CD14-positive monocyte (primary cell): ENCODE data around the gene AEBP1. TPM values are rescaled to one million over a fixed set of nuclear protein-coding genes. Genes with fewer than 3 reads are reported as not detected.

ENCODE experiments used
- DNase-seq, 3 donors: peaks; one replicate each; pipeline ENCODE4 v3.0.0-alpha.2; 2011 to 2022
- H2AFZ ChIP-seq: 2 replicates; pipeline ENCODE4 v1.6.0; 2012; ENCODE audit warnings: mild to moderate bottlenecking, low read depth, low read length, inconsistent platforms; ENCODE audit not compliant: insufficient read depth, poor library complexity, severe bottlenecking
- H3K27ac ChIP-seq, 2 donors: 1 replicate in 1 of 2; 2 replicates in 1 of 2; pipeline ENCODE4 v1.5.1; 2012 to 2013; ENCODE audit warnings: low read length in 2 of 2, control low read depth in 1 of 2, inconsistent platforms in 1 of 2, low read depth in 1 of 2, mild to moderate bottlenecking in 1 of 2
- H3K27me3 ChIP-seq, 2 donors: one replicate each; pipeline versions ENCODE4 v1.6.0 to v1.6.1; 2011 to 2013; ENCODE audit warnings: low read length in 2 of 2; ENCODE audit not compliant: control insufficient read depth in 2 of 2, insufficient read depth in 2 of 2
- H3K36me3 ChIP-seq, 2 donors: replicated peaks in 1 of 2; 1 replicate in 1 of 2; 2 replicates in 1 of 2; pipeline versions ENCODE4 v1.5.1 to v1.6.1; 2012 to 2013; ENCODE audit warnings: low read length in 2 of 2, control low read depth in 1 of 2, inconsistent platforms in 1 of 2, mild to moderate bottlenecking in 1 of 2; ENCODE audit not compliant: insufficient read depth in 2 of 2, control insufficient read depth in 1 of 2
- H3K4me1 ChIP-seq, 2 donors: 1 replicate in 1 of 2; 2 replicates in 1 of 2; pipeline versions ENCODE4 v1.5.1 to v1.6.1; 2012 to 2013; ENCODE audit warnings: low read length in 2 of 2, control low read depth in 1 of 2, inconsistent platforms in 1 of 2, mild to moderate bottlenecking in 1 of 2, moderate library complexity in 1 of 2; ENCODE audit not compliant: insufficient read depth in 2 of 2, control insufficient read depth in 1 of 2
- H3K4me2 ChIP-seq: replicated peaks from 2 replicates; pipeline ENCODE3; 2012; ENCODE audit warnings: low read length, moderate library complexity, mild to moderate bottlenecking; ENCODE audit not compliant: poor library complexity, severe bottlenecking; ENCODE audit errors: extremely low read depth
- H3K4me3 ChIP-seq, 3 experiments: fragments of 200-600 bp in 1 of 3; sonication (generic) in 1 of 3; replicated peaks in 1 of 3; 1 replicate in 2 of 3; 2 replicates in 1 of 3; pipeline ENCODE4 v1.5.1; 2011 to 2013; ENCODE audit warnings: low read length in 3 of 3, mild to moderate bottlenecking in 3 of 3, control low read depth in 2 of 3, low read depth in 2 of 3, inconsistent platforms in 1 of 3, moderate library complexity in 1 of 3
- H3K79me2 ChIP-seq: 2 replicates; pipeline ENCODE4 v1.6.0; 2012; ENCODE audit warnings: mild to moderate bottlenecking, control low read depth, inconsistent platforms, low read length, moderate library complexity; ENCODE audit not compliant: insufficient read depth
- H3K9ac ChIP-seq: 2 replicates; pipeline ENCODE4 v1.6.0; 2017; ENCODE audit warnings: low read length, mild to moderate bottlenecking; ENCODE audit not compliant: insufficient read depth, poor library complexity, severe bottlenecking
- H3K9me3 ChIP-seq, 2 donors: replicated peaks in 1 of 2; 1 replicate in 1 of 2; 2 replicates in 1 of 2; pipeline versions ENCODE4 v1.5.1 to v1.6.1; 2012 to 2013; ENCODE audit warnings: low read length in 2 of 2, control low read depth in 1 of 2; ENCODE audit not compliant: control insufficient read depth in 1 of 2, insufficient read depth in 1 of 2
- H4K20me1 ChIP-seq: 2 replicates; pipeline ENCODE4 v1.6.0; 2012; ENCODE audit warnings: mild to moderate bottlenecking, low read length, control low read depth, moderate library complexity; ENCODE audit not compliant: insufficient read depth
- H3K27ac Mint-ChIP-seq, 7 donors: one replicate each; pipeline ENCODE4 v1.8.0; 2020; ENCODE audit warnings: mild to moderate bottlenecking in 7 of 7, mixed read lengths in 7 of 7, moderate library complexity in 6 of 7, inconsistent platforms in 2 of 7
- H3K27me3 Mint-ChIP-seq, 3 donors: one replicate each; pipeline ENCODE4 v1.8.0; 2021 to 2022; ENCODE audit warnings: low read depth in 3 of 3, mild to moderate bottlenecking in 3 of 3, mixed read lengths in 3 of 3, moderate library complexity in 3 of 3, inconsistent platforms in 1 of 3
- H3K36me3 Mint-ChIP-seq, 2 donors: one replicate each; pipeline ENCODE4 v1.8.0; 2020; ENCODE audit warnings: mixed read lengths in 2 of 2, inconsistent platforms in 1 of 2, mild to moderate bottlenecking in 1 of 2
- H3K4me1 Mint-ChIP-seq: one replicate; pipeline ENCODE4 v1.8.0; 2020; ENCODE audit warnings: mild to moderate bottlenecking, mixed read lengths
- H3K4me3 Mint-ChIP-seq, 2 donors: one replicate each; pipeline ENCODE4 v1.8.0; 2020; ENCODE audit warnings: mild to moderate bottlenecking in 2 of 2, mixed read lengths in 2 of 2, moderate library complexity in 1 of 2
- H3K9me3 Mint-ChIP-seq, 7 donors: one replicate each; pipeline ENCODE4 v1.8.0; 2020 to 2022; ENCODE audit warnings: mixed read lengths in 7 of 7, mild to moderate bottlenecking in 6 of 7, moderate library complexity in 6 of 7, inconsistent platforms in 2 of 7
- CTCF ChIP-seq: fragments of 200-600 bp; IDR thresholded peaks from one replicate; pipeline ENCODE4 v1.8.0; 2022; ENCODE audit warnings: antibody characterized with exemption, mild to moderate bottlenecking
- WGBS: methylation state at CpG from one replicate; pipeline ENCODE4 v1.1.5; 2013; ENCODE audit warnings: missing lambda C conversion rate; ENCODE audit not compliant: insufficient coverage; 5-methylcytosine and 5-hydroxymethylcytosine counted together
- intact Hi-C, 2 donors: fragments of 100-400 bp; cut with micrococcal nuclease; formaldehyde crosslinking; loops; one replicate each; pipeline versions ENCODE4 v1.15.0 to v1.15.1; 2023
- polyA plus RNA-seq, 3 donors: library from polyadenylated mRNA; depleted of rRNA in 1 of 3; unstranded in 2 of 3; stranded (reverse) in 1 of 3; fragments of 300-500 nt in 2 of 3; fragments of >200 nt in 1 of 3; fragmentation: Illumina TruSeq in 2 of 3; gene quantifications; 1 replicate in 2 of 3; 2 replicates in 1 of 3; pipeline ENCODE4 v1.2.3, GENCODE V29; 2012 to 2021

Gene AEBP1
- polyA plus RNA-seq, 3 donors = 0.08 TPM; not detected in 2

- no peaks in the 10 kb centered on the region for H3K9me3 ChIP-seq
- no peak overlapping the region for H3K4me3 ChIP-seq
- H3K36me3 ChIP-seq = no peaks in the 10 kb centered on the region
- H4K20me1 ChIP-seq = no peaks in the 10 kb centered on the region
- H3K9me3 Mint-ChIP-seq = peaks cover 0 to 8% (median 0%) of the 10 kb centered on the region in 7 donors
- no peaks in the 10 kb centered on the region for H3K79me2 ChIP-seq
- no peak overlapping the region for H3K27ac Mint-ChIP-seq
- H3K36me3 Mint-ChIP-seq = no peaks in the 10 kb centered on the region
- intact Hi-C loops = no loop called here
- no peak overlapping the region for H3K4me2 ChIP-seq
- 93% methylated on average over 8 of the region's 18 CpGs for WGBS
- peaks cover 0 to 5% of the 10 kb centered on the region in 2 donors for H3K4me1 ChIP-seq
- H3K4me1 Mint-ChIP-seq = peaks cover 3% of the 10 kb centered on the region
- peaks cover 34 to 39% (median 36%) of the 10 kb centered on the region in 3 donors for H3K27me3 Mint-ChIP-seq
- H2AFZ ChIP-seq = no peak overlapping the region
- peaks cover 14 to 33% of the 10 kb centered on the region in 2 donors for H3K27me3 ChIP-seq
- no peak overlapping the region for H3K9ac ChIP-seq
- H3K4me3 Mint-ChIP-seq = no peak overlapping the region
- TF ChIP-seq CTCF = no peak
- no peak overlapping the region for H3K27ac ChIP-seq
- no peak for DNase-seq
Observed at GRCh38 chr7:44107116-44107960, 3.2 kb downstream of the AEBP1 start.

GRCh38 chr7:44107961-44108767 lies 4.0 kb downstream of the AEBP1 start:
- Histone ChIP-seq H3K4me3 (no peak overlapping the region), H3K9me3 (no peaks in the 10 kb centered on the region), H2AFZ (no peak overlapping the region), H3K36me3 (no peaks in the 10 kb centered on the region), H3K79me2 (no peaks in the 10 kb centered on the region), H3K9ac (no peak overlapping the region), H3K27me3 (peaks cover 13 to 25% of the 10 kb centered on the region in 2 donors), H4K20me1 (no peaks in the 10 kb centered on the region), H3K27ac (no peak overlapping the region), H3K4me2 (no peak overlapping the region), H3K4me1 (peaks cover 0 to 5% of the 10 kb centered on the region in 2 donors)
- Mint-ChIP-seq H3K4me3 (no peak overlapping the region), H3K4me1 (peaks cover 3% of the 10 kb centered on the region), H3K36me3 (no peaks in the 10 kb centered on the region), H3K27me3 (peaks cover 26 to 31% (median 28%) of the 10 kb centered on the region in 3 donors), H3K27ac (no peak overlapping the region), H3K9me3 (peaks cover 0 to 8% (median 4%) of the 10 kb centered on the region in 7 donors)
- 96% methylated on average over 16 of the region's 21 CpGs for WGBS
- intact Hi-C loops = no loop called here
- DNase-seq = no peak
- no peak for TF ChIP-seq CTCF
